Immature natural killer cell (primary cell): Measurements from ENCODE around the gene TOP1. TPM values are rescaled to one million over a fixed set of nuclear protein-coding genes. Genes with fewer than 3 reads are reported as not detected.

ENCODE experiments used
- DNase-seq, 3 donors: peaks; one replicate each; pipeline ENCODE4 v3.0.0; 2022; ENCODE audit warnings: mixed read lengths in 1 of 3
- H3K27ac Mint-ChIP-seq, 6 donors: one replicate each; pipeline ENCODE4 v1.8.0; 2020; ENCODE audit warnings: mixed read lengths in 6 of 6, mild to moderate bottlenecking in 5 of 6, inconsistent platforms in 4 of 6, moderate library complexity in 3 of 6
- H3K27me3 Mint-ChIP-seq, 3 donors: one replicate each; pipeline ENCODE4 v1.8.0; 2020 to 2021; ENCODE audit warnings: low read depth in 3 of 3, mild to moderate bottlenecking in 3 of 3, mixed read lengths in 3 of 3, moderate library complexity in 3 of 3, inconsistent platforms in 1 of 3
- H3K36me3 Mint-ChIP-seq, 3 donors: one replicate each; pipeline ENCODE4 v1.8.0; 2020; ENCODE audit warnings: mixed read lengths in 3 of 3, inconsistent platforms in 2 of 3, mild to moderate bottlenecking in 2 of 3
- H3K4me1 Mint-ChIP-seq, 2 donors: one replicate each; pipeline ENCODE4 v1.8.0; 2020; ENCODE audit warnings: inconsistent platforms in 2 of 2, mild to moderate bottlenecking in 2 of 2, mixed read lengths in 2 of 2, moderate library complexity in 1 of 2
- H3K4me3 Mint-ChIP-seq, 5 donors: one replicate each; pipeline ENCODE4 v1.8.0; 2020; ENCODE audit warnings: mild to moderate bottlenecking in 5 of 5, mixed read lengths in 5 of 5, inconsistent platforms in 3 of 5, moderate library complexity in 3 of 5
- H3K9me3 Mint-ChIP-seq, 6 donors: one replicate each; pipeline ENCODE4 v1.8.0; 2020; ENCODE audit warnings: mild to moderate bottlenecking in 6 of 6, mixed read lengths in 6 of 6, inconsistent platforms in 4 of 6, moderate library complexity in 3 of 6
- polyA plus RNA-seq, 3 donors: library from polyadenylated mRNA; unstranded; fragments of 300-500 nt; fragmentation: Illumina TruSeq; gene quantifications; one replicate each; pipeline ENCODE4 v1.2.3, GENCODE V29; 2021

The TOP1 gene
- polyA plus RNA-seq, 3 donors from 2014 or later, result 5.0 to 16.0 (median 5.3) TPM

DNA sequence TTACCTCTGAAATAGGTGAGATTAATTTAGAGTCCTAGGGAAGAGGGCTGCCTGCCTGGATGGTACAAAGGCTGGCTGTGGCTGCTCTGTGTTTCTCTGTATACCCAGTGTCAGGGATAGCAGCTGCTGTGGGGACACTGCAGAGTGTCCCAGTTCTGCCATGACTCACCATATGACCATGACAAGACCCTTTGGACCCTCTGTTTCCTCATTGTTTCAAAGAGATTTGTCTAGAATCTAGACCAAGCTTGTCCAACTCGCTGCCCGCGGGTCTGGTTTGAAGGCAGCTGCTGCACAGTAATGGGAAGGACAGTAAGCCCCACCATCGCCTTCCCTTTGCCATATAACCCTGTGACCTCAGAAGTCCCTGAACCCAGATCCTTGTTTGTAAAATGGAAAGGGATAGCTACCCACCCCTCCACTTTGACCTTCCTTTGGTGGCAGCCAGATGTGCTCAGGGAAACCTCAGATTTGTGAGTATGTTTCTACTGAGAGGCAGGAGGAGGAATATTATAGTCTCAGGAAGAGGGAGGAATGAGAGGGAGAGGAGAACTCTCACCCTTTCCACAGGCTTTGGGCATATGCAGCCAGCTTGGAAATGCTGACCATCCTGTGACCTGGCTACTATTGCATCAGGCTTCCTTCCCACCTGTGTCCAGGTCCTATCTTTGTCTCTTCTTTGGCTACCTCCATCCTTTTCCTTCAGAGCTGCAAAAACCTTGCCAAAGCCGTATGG is 122.7 kb downstream of the TOP1 start:
- H3K27ac Mint-ChIP-seq, result peak overlapping the region in 5 of 6 donors; percentile 37 to 79 (median 64)
- no peak for DNase-seq
- peak overlapping the region in 1 of 5 donors; percentile 10 for H3K4me3 Mint-ChIP-seq
- peaks cover 0 to 3% (median 0%) of the 10 kb centered on the region in 3 donors for H3K36me3 Mint-ChIP-seq
- peaks cover 0 to 4% (median 2%) of the 10 kb centered on the region in 3 donors for H3K27me3 Mint-ChIP-seq
- no peaks in the 10 kb centered on the region for H3K9me3 Mint-ChIP-seq
- H3K4me1 Mint-ChIP-seq, result peaks cover 88 to 93% of the 10 kb centered on the region in 2 donors

DNA sequence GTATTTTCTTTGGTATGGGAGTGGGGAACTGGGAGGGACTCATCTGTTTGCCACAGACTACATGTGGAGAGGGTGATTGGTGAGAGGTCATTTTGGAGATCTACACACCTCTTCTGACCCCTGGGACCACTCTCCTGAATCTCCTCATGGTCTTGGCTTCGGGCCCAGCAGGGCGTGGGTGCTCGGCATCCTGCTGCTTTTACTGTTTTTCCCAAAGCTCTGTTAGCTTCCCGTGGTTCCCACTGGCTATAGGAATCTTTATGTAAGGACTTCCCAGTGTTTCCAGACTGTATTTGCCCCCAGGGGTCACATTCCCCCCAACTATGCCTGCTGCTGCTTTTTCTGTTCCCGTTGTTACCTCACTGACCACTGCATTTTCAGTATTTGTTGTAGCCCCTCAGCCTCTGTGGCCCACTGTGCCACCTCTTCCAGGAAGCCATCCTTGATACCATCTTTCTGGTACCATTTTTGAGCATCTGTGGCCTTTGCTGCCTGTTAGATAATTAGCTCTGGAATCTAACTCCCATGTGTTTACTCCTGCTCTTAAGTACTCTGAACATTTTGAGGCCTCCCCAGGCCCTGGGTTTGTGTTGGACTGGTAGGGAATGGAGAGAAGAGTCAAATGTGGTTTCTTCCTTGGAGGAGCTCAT is 123.6 kb downstream of the TOP1 start:
- Mint-ChIP-seq H3K27me3 (peaks cover 8 to 11% (median 8%) of the 10 kb centered on the region in 3 donors), H3K27ac (peak overlapping the region; percentile 50 to 90 (median 85)), H3K36me3 (no peaks in the 10 kb centered on the region), H3K9me3 (no peaks in the 10 kb centered on the region), H3K4me3 (peak overlapping the region in 1 of 5 donors; percentile 30), H3K4me1 (peaks cover 88 to 93% of the 10 kb centered on the region in 2 donors)
- no peak for DNase-seq

DNA sequence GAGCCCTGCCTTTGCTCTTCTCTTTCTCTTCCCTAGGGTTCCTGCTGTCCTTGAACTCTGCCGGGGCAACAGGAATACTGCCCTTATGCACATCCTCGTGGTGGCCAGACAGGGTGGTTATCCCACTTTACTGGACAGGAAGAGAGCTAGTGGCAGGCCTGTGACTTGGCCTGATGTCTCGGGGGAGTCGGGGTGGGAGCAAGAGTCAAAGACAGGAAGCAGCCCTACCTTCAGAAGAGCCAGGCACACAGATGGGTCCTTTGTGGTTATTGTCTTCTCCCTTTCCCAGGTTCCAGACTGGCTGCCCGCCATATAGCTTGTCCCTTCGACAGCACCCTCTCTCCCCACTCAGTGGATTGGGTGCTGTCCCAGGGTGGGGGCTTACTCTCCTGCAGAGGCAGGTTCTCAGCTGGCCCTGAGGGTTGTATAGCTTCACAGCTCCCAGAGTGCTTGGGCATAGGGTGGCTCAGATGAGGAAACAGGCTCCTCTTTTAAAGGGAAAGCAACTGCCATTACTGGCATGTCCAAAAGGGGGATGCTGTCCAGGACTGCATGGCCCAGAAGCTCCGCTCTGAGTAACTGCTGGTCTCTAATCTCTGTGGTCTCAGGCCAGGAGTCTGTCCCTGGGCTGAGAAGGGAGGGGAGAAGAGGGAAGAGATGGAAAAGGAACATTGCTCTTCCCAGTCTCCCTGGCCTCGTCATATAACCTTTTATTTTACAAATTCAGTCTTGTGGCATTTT is 126.0 kb downstream of the TOP1 start:
- peaks cover 8 to 12% (median 8%) of the 10 kb centered on the region in 3 donors for H3K27me3 Mint-ChIP-seq
- peaks cover 89 to 95% of the 10 kb centered on the region in 2 donors for H3K4me1 Mint-ChIP-seq
- H3K27ac Mint-ChIP-seq, result peak overlapping the region; percentile 94 to 99 (median 96)
- no peak for DNase-seq
- peak overlapping the region in 1 of 5 donors; percentile 40 for H3K4me3 Mint-ChIP-seq
- no peaks in the 10 kb centered on the region for H3K9me3 Mint-ChIP-seq
- peaks cover 2 to 4% (median 3%) of the 10 kb centered on the region in 3 donors for H3K36me3 Mint-ChIP-seq

DNA sequence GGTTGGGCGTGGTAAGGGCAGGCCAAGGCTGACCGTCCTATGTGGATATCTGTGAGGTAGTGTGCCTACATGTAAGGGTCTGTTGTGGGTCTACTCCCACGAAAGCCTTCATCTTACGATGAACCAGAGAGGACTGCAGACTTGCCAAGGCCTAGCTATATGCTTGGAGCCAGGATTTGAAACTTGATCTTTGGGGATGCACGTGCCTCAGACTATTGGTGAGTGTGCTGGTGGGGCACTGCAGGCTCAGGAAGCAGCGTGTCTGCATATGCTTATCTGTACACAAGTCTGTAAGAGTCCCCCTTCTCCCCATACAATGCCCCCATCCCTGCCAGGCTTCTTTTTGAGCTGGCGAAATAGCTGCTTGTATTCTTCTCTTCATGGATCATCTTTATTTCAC is 126.6 kb downstream of the TOP1 start:
- Mint-ChIP-seq H3K27me3 (peaks cover 8 to 12% (median 8%) of the 10 kb centered on the region in 3 donors), H3K36me3 (peaks cover 3 to 9% (median 6%) of the 10 kb centered on the region in 3 donors), H3K4me3 (no peak overlapping the region), H3K9me3 (no peaks in the 10 kb centered on the region), H3K27ac (peak overlapping the region; percentile 94 to 99 (median 96)), H3K4me1 (peaks cover 93 to 98% of the 10 kb centered on the region in 2 donors)
- DNase-seq, result no peak

GRCh38 chr20:41158082-41158625 is 129.5 kb downstream of the TOP1 start:
- peak overlapping the region; percentile 77 to 90 (median 80) for H3K4me3 Mint-ChIP-seq
- no peak for DNase-seq
- H3K36me3 Mint-ChIP-seq, result peaks cover 14 to 26% (median 20%) of the 10 kb centered on the region in 3 donors
- H3K4me1 Mint-ChIP-seq, result peaks cover 79 to 81% of the 10 kb centered on the region in 2 donors
- H3K9me3 Mint-ChIP-seq, result no peaks in the 10 kb centered on the region
- H3K27me3 Mint-ChIP-seq, result peaks cover 6 to 12% (median 8%) of the 10 kb centered on the region in 3 donors
- H3K27ac Mint-ChIP-seq, result peak overlapping the region; percentile 94 to 99 (median 96)

DNA sequence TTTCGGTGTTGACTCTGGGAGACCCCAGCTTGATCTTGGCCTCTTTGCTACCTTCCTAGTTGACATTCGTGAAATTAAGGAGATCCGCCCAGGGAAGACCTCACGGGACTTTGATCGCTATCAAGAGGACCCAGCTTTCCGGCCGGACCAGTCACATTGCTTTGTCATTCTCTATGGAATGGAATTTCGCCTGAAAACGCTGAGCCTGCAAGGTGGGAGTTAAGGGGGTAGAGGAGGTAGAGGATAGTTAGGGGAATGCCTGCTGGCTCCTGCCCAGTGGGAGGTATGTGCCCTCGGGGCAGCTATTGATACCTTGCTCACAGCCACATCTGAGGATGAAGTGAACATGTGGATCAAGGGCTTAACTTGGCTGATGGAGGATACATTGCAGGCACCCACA is 130.9 kb downstream of the TOP1 start:
- Mint-ChIP-seq H3K27me3 (peaks cover 6 to 12% (median 8%) of the 10 kb centered on the region in 3 donors), H3K4me3 (peak overlapping the region in 1 of 5 donors; percentile 14), H3K36me3 (peaks cover 25 to 40% (median 33%) of the 10 kb centered on the region in 3 donors), H3K27ac (peak overlapping the region; percentile 82 to 99 (median 96)), H3K9me3 (no peaks in the 10 kb centered on the region), H3K4me1 (peaks cover 68 to 75% of the 10 kb centered on the region in 2 donors)
- no peak for DNase-seq

- H3K27me3 Mint-ChIP-seq, result peaks cover 6 to 12% (median 8%) of the 10 kb centered on the region in 3 donors
- peaks cover 33 to 51% (median 42%) of the 10 kb centered on the region in 3 donors for H3K36me3 Mint-ChIP-seq
- H3K27ac Mint-ChIP-seq, result peak overlapping the region in 5 of 6 donors; percentile 4 to 96 (median 76)
- H3K4me1 Mint-ChIP-seq, result peaks cover 57 to 67% of the 10 kb centered on the region in 2 donors
- H3K9me3 Mint-ChIP-seq, result no peaks in the 10 kb centered on the region
- no peak for DNase-seq
- no peak overlapping the region for H3K4me3 Mint-ChIP-seq
Observed at GRCh38 chr20:41160686-41161085, 132.1 kb downstream of the TOP1 start.

DNA sequence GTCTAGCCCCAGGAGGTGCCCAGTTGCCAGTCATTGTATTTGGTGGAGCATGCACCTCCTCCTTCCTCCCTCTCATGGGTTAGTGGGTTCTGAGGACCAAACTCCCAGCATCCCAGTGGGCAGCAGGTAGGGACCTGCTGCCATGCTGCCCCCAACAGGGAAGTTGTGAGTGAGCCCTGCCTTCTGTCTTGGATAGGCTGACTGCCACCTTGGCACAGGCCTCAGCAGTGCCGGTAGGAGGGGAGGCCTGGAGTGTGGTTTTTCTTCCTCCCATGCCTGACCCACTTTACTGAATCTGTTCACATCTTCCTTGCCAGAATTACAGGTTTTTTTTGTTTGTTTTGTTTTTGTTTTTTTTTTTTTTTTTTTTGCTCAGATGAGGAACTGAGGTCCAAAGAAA is 133.3 kb downstream of the TOP1 start:
- no peak overlapping the region for H3K4me3 Mint-ChIP-seq
- H3K9me3 Mint-ChIP-seq, result no peaks in the 10 kb centered on the region
- H3K4me1 Mint-ChIP-seq, result peaks cover 51 to 62% of the 10 kb centered on the region in 2 donors
- H3K27ac Mint-ChIP-seq, result peak overlapping the region in 2 of 6 donors; percentile 7 to 69
- peaks cover 3 to 8% (median 4%) of the 10 kb centered on the region in 3 donors for H3K27me3 Mint-ChIP-seq
- peaks cover 43 to 63% (median 54%) of the 10 kb centered on the region in 3 donors for H3K36me3 Mint-ChIP-seq
- DNase-seq, result no peak

DNA sequence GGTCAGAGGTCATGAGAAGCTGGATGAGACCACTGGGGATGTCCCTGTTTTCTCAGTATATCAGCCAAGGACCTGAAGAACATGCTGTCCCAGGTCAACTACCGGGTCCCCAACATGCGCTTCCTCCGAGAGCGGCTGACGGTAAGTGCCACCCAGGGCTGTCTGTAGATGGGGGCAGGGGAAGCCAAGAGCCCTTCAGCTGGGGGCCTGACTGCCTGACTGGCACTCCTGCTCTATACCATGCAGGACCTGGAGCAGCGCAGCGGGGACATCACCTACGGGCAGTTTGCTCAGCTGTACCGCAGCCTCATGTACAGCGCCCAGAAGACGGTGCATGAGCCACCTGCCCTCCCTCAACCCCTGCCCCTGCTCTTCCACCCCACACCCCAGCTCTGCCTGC is 133.8 kb downstream of the TOP1 start:
- peaks cover 0 to 7% (median 3%) of the 10 kb centered on the region in 3 donors for H3K27me3 Mint-ChIP-seq
- H3K4me3 Mint-ChIP-seq, result no peak overlapping the region
- H3K4me1 Mint-ChIP-seq, result peaks cover 51 to 62% of the 10 kb centered on the region in 2 donors

DNA sequence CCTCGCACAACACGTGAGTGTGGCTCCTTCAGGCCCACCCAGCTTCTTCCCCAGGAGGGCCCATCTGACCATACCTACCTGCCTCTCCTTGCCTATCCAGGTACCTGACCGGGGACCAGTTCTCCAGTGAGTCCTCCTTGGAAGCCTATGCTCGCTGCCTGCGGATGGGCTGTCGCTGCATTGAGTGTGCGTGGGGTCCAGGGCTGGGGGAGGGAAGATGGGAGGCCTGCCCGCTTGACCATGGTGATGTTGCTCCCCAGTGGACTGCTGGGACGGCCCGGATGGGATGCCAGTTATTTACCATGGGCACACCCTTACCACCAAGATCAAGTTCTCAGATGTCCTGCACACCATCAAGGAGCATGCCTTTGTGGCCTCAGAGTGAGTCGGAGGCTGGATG is 135.2 kb downstream of the TOP1 start:
- Mint-ChIP-seq H3K4me3 (no peak overlapping the region), H3K4me1 (peaks cover 49 to 61% of the 10 kb centered on the region in 2 donors), H3K27me3 (peaks cover 2 to 5% (median 5%) of the 10 kb centered on the region in 3 donors), H3K9me3 (no peaks in the 10 kb centered on the region), H3K27ac (no peak overlapping the region), H3K36me3 (peaks cover 47 to 76% (median 65%) of the 10 kb centered on the region in 3 donors)
- no peak for DNase-seq

More for the DNA sequence above, 133.8 kb downstream of the TOP1 start:
- no peak for DNase-seq
- Mint-ChIP-seq H3K27ac (no peak overlapping the region), H3K36me3 (peaks cover 47 to 68% (median 59%) of the 10 kb centered on the region in 3 donors), H3K9me3 (no peaks in the 10 kb centered on the region)

GRCh38 chr20:41165001-41165882 is 136.6 kb downstream of the TOP1 start:
- Mint-ChIP-seq H3K27me3 (peaks cover 2 to 6% (median 5%) of the 10 kb centered on the region in 3 donors), H3K27ac (peak overlapping the region in 1 of 6 donors; percentile 40), H3K36me3 (peaks cover 45 to 81% (median 70%) of the 10 kb centered on the region in 3 donors), H3K4me3 (no peak overlapping the region), H3K4me1 (peaks cover 35 to 46% of the 10 kb centered on the region in 2 donors), H3K9me3 (no peaks in the 10 kb centered on the region)
- no peak for DNase-seq
